PC-3 (cell line): ENCODE data around the gene AJUBA.

Experiments used
- EZH2 ChIP-seq: fragments of 300-600 bp; sonication (generic); IDR thresholded peaks from one replicate; pipeline ENCODE4 v1.6.1; 2017; ENCODE audit warnings: antibody characterized with exemption, mild to moderate bottlenecking, low read length; ENCODE audit not compliant: unreplicated experiment
- EZH2phosphoT487 ChIP-seq: fragments of 300-600 bp; sonication (generic); IDR thresholded peaks from 2 replicates; pipeline ENCODE4 v1.6.1; 2018; ENCODE audit warnings: mild to moderate bottlenecking, antibody characterized with exemption, low read length, borderline replicate concordance
- TF ChIP-seq, protein P1 (sequence below): fragments of 300-600 bp; sonication (generic); conservative IDR thresholded peaks from 2 replicates; pipeline ENCODE4 v1.5.1; 2017; ENCODE audit warnings: antibody characterized with exemption, low read depth, mild to moderate bottlenecking, low read length

DNA sequence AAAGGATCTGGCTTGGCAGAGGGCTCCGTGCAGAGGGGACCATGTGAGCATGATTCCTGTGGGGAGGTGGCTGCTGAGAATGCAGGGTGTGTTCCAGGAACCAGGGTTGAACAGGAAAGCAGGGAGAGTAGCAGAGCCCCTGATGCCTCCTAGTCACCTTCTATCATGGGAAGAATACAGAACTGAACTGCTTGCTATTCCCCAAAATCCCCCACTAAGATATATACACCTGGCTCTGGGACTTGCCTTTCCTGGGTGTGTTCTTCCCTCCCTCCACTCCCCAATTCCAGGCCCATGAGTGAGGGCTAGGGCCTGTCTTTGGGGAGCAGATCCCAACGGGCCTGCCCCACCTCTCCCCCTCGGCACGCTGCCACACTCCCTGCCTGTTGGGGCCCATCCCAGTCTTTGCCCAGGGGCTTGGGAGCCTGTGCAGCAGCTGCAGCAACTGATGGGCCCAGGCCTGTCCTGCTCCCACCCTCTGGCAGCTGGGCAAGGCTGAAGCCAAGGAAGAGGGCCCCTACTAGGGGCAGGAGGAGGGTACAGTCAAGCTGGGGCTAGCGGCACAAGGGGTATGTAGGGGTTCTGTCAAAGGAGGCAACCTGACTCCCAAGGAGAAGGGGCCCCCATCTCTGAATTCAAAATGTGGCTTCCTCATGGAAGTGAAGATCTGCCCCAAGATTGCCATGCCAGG, 3.2 kb downstream of the AJUBA start:
- TF ChIP-seq, protein P1, sequence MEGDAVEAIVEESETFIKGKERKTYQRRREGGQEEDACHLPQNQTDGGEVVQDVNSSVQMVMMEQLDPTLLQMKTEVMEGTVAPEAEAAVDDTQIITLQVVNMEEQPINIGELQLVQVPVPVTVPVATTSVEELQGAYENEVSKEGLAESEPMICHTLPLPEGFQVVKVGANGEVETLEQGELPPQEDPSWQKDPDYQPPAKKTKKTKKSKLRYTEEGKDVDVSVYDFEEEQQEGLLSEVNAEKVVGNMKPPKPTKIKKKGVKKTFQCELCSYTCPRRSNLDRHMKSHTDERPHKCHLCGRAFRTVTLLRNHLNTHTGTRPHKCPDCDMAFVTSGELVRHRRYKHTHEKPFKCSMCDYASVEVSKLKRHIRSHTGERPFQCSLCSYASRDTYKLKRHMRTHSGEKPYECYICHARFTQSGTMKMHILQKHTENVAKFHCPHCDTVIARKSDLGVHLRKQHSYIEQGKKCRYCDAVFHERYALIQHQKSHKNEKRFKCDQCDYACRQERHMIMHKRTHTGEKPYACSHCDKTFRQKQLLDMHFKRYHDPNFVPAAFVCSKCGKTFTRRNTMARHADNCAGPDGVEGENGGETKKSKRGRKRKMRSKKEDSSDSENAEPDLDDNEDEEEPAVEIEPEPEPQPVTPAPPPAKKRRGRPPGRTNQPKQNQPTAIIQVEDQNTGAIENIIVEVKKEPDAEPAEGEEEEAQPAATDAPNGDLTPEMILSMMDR: no peak
- TF ChIP-seq EZH2phosphoT487 (no peak), EZH2 (no peak)
